ENCODE measurements around the gene UBL3.

Gene UBL3

GRCh38 chr13:29815336-29815735, 35.1 kb downstream of the UBL3 start:
- no peak overlapping the region for H3K9ac ChIP-seq
- no peak for TF ChIP-seq CTCF (conservative IDR thresholded peaks at IDR 0.05; ENCODE audit: low read depth, low read length)
- H3K4me3 ChIP-seq (IDR thresholded peaks at IDR 0.05; ENCODE audit: insufficient read depth, low read depth, low read length) = no peak overlapping the region
- no peaks in the 10 kb centered on the region for H3K36me3 ChIP-seq (ENCODE audit: insufficient read depth)
- no peaks in the 10 kb centered on the region for H3K27me3 ChIP-seq (ENCODE audit: insufficient read depth, low read depth)
- no peak overlapping the region for H3K27ac ChIP-seq
- H2AFZ ChIP-seq (ENCODE audit: low read depth) = no peak overlapping the region
- H3K79me2 ChIP-seq (ENCODE audit: insufficient read depth, low read depth) = no peaks in the 10 kb centered on the region
- no peaks in the 10 kb centered on the region for H4K20me1 ChIP-seq (ENCODE audit: insufficient read depth)
- H3K4me1 ChIP-seq (ENCODE audit: low read depth, poor library complexity, severe bottlenecking) = no peaks in the 10 kb centered on the region
- no peak overlapping the region for H3K4me2 ChIP-seq

DNA sequence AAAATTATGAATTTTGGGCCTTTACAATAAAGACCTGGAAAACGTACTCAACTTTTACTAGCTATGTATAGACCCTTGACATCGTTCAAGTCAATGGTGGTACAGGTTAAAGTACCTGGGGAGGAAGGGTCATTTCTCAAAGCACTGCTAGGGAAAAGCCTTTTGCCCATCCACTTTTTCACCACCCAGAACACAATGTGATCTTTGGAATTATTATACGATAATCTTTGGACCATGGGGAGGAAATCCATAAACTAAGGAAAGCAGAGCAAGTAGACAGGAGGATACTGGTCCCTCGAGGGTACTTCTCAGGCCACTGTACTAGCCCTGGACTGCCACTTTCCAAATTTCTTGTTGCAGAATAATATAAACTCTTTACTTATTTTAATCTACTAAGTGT, 39.5 kb downstream of the UBL3 start:
- H3K27ac ChIP-seq = no peak overlapping the region
- H3K79me2 ChIP-seq (ENCODE audit: insufficient read depth, low read depth) = no peaks in the 10 kb centered on the region
- H3K9ac ChIP-seq = no peak overlapping the region
- no peaks in the 10 kb centered on the region for H3K36me3 ChIP-seq (ENCODE audit: insufficient read depth)
- no peak for TF ChIP-seq CTCF (conservative IDR thresholded peaks at IDR 0.05; ENCODE audit: low read depth, low read length)
- no peak overlapping the region for H2AFZ ChIP-seq (ENCODE audit: low read depth)
- H3K4me3 ChIP-seq (IDR thresholded peaks at IDR 0.05; ENCODE audit: insufficient read depth, low read depth, low read length) = no peak overlapping the region
- no peaks in the 10 kb centered on the region for H4K20me1 ChIP-seq (ENCODE audit: insufficient read depth)
- no peak overlapping the region for H3K4me2 ChIP-seq
- H3K4me1 ChIP-seq (ENCODE audit: low read depth, poor library complexity, severe bottlenecking) = no peaks in the 10 kb centered on the region
- no peaks in the 10 kb centered on the region for H3K27me3 ChIP-seq (ENCODE audit: insufficient read depth, low read depth)

GRCh38 chr13:29810145-29810742, 40.2 kb downstream of the UBL3 start:
- no peak for TF ChIP-seq CTCF (conservative IDR thresholded peaks at IDR 0.05; ENCODE audit: low read depth, low read length)
- no peak overlapping the region for H3K4me2 ChIP-seq
- no peaks in the 10 kb centered on the region for H3K36me3 ChIP-seq (ENCODE audit: insufficient read depth)
- H3K4me1 ChIP-seq (ENCODE audit: low read depth, poor library complexity, severe bottlenecking) = no peaks in the 10 kb centered on the region
- no peaks in the 10 kb centered on the region for H4K20me1 ChIP-seq (ENCODE audit: insufficient read depth)
- H3K79me2 ChIP-seq (ENCODE audit: insufficient read depth, low read depth) = no peaks in the 10 kb centered on the region
- H3K4me3 ChIP-seq (IDR thresholded peaks at IDR 0.05; ENCODE audit: insufficient read depth, low read depth, low read length) = no peak overlapping the region
- H3K9ac ChIP-seq = no peak overlapping the region
- no peak overlapping the region for H2AFZ ChIP-seq (ENCODE audit: low read depth)
- H3K27me3 ChIP-seq (ENCODE audit: insufficient read depth, low read depth) = no peaks in the 10 kb centered on the region
- H3K27ac ChIP-seq = no peak overlapping the region

GRCh38 chr13:29808264-29808663, 42.2 kb downstream of the UBL3 start:
- Histone ChIP-seq H3K4me2 (no peak overlapping the region), H3K4me1 (ENCODE audit: low read depth, poor library complexity, severe bottlenecking) (no peaks in the 10 kb centered on the region), H3K4me3 (IDR thresholded peaks at IDR 0.05; ENCODE audit: insufficient read depth, low read depth, low read length) (no peak overlapping the region), H3K27me3 (ENCODE audit: insufficient read depth, low read depth) (no peaks in the 10 kb centered on the region), H2AFZ (ENCODE audit: low read depth) (no peak overlapping the region), H3K27ac (no peak overlapping the region), H3K36me3 (ENCODE audit: insufficient read depth) (no peaks in the 10 kb centered on the region), H4K20me1 (ENCODE audit: insufficient read depth) (no peaks in the 10 kb centered on the region), H3K9ac (no peak overlapping the region), H3K79me2 (ENCODE audit: insufficient read depth, low read depth) (no peaks in the 10 kb centered on the region; the same call in 1 of the 2 replicates)
- TF ChIP-seq CTCF (conservative IDR thresholded peaks at IDR 0.05; ENCODE audit: low read depth, low read length) = no peak

Measured in KMS-11 (cell line).